Gastroesophageal sphincter (tissue), 4 donors: ENCODE results near the gene SLC26A4. TPM values are rescaled to one million over a fixed set of nuclear protein-coding genes. Genes with fewer than 3 reads are reported as not detected.

Experiments used
- ATAC-seq: fragments of 150-250 bp; one replicate; pipeline ENCODE4 v1.9.1; 2016; ENCODE audit warnings: mild to moderate bottlenecking, moderate library complexity
- H3K27ac ChIP-seq, 4 donors: fragments of 200-600 bp; sonication (generic) in 3 of 4; 1 replicate in 3 of 4; 2 replicates in 1 of 4; pipeline ENCODE4 v1.5.1; 2016 to 2019
- H3K27me3 ChIP-seq: fragments of 200-600 bp; sonication (generic); one replicate; pipeline ENCODE4 v1.5.1; 2019
- H3K36me3 ChIP-seq, 2 donors: fragments of 200-600 bp; sonication (generic); one replicate each; pipeline ENCODE4 v1.5.1; 2019; ENCODE audit warnings: control low read depth in 1 of 2
- H3K4me1 ChIP-seq, 3 donors: fragments of 200-600 bp; sonication (generic); 1 replicate in 2 of 3; 2 replicates in 1 of 3; pipeline ENCODE4 v1.5.1; 2016 to 2019; ENCODE audit warnings: control low read depth in 2 of 3
- H3K4me3 ChIP-seq, 2 donors: fragments of 200-600 bp; sonication (generic); one replicate each; pipeline ENCODE4 v1.5.1; 2019; ENCODE audit warnings: mild to moderate bottlenecking in 1 of 2, moderate library complexity in 1 of 2
- H3K9me3 ChIP-seq, 3 donors: fragments of 200-600 bp; sonication (generic); one replicate each; pipeline ENCODE4 v1.5.1; 2017 to 2019; ENCODE audit warnings: control low read depth in 2 of 3
- CTCF ChIP-seq, 4 experiments: fragments of 200-600 bp in 2 of 4; fragments of 450-650 bp in 2 of 4; sonication (generic) in 1 of 4; IDR thresholded peaks; one replicate each; pipeline ENCODE4 v1.5.1; 2017 to 2019; ENCODE audit warnings: antibody characterized with exemption in 4 of 4, mild to moderate bottlenecking in 2 of 4, moderate library complexity in 2 of 4
- EP300 ChIP-seq: sonication (generic); formaldehyde crosslinking; IDR thresholded peaks from one replicate; pipeline ENCODE4 v1.6.1; 2017; ENCODE audit warnings: antibody characterized with exemption, mild to moderate bottlenecking
- POLR2A ChIP-seq, 2 donors: fragments of 450-650 bp; IDR thresholded peaks; one replicate each; pipeline ENCODE4 v1.6.1; 2017; ENCODE audit warnings: antibody characterized with exemption in 2 of 2, mild to moderate bottlenecking in 2 of 2, moderate library complexity in 1 of 2
- POLR2AphosphoS5 ChIP-seq: sonication (generic); formaldehyde crosslinking; IDR thresholded peaks from one replicate; pipeline ENCODE4 v1.6.1; 2017; ENCODE audit warnings: antibody characterized with exemption
- WGBS, 2 donors: methylation state at CpG; one replicate each; pipeline ENCODE4 v1.1.5; 2018; ENCODE audit warnings: low coverage in 1 of 2; 5-methylcytosine and 5-hydroxymethylcytosine counted together
- total RNA-seq, 4 donors: library from RNA; depleted of rRNA; stranded (reverse); fragments of >200 nt; gene quantifications; one replicate each; pipeline ENCODE4 v1.1.0, GENCODE V29; 2016

Gene SLC26A4
- total RNA-seq, 4 donors from 2014 or later = 0.42 to 6.1 (median 1.4) TPM

DNA sequence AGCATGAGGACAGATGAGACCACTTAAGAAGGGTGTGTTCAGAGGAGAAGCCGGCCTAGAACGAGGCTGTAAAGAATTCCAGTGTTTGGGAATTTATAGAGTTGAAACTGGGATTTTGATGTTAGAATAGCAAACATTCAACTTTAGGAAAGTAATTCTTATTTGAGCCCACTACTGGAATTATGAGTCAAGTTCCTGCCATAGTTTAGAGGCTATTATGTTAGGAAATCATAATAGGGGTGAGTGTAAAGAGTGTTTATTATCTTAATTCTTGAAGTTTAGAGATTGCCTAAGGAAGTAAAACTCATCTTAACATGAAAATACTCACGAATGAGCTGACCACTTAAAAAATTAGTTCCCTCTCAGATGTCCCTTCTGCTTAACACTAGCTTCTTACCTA is 85.4 kb downstream of the SLC26A4 start:
- Histone ChIP-seq H3K4me3 (peak overlapping the region; percentile 79 to 85), H3K36me3 (peaks cover 0 to 23% of the 10 kb centered on the region in 2 donors), H3K9me3 (no peaks in the 10 kb centered on the region), H3K27ac (peak overlapping the region in 3 of 4 donors; percentile 10 to 94 (median 90)), H3K27me3 (no peaks in the 10 kb centered on the region), H3K4me1 (peaks cover 2 to 59% (median 8%) of the 10 kb centered on the region in 3 donors)
- TF ChIP-seq EP300 (no peak), POLR2AphosphoS5 (no peak), POLR2A (IDR thresholded peaks at IDR 0.05) (no peak), CTCF (IDR thresholded peaks at IDR 0.05) (no peak)
- no peak for ATAC-seq
- WGBS, 2 donors = 59 to 62% methylated on average over 3 of the region's 3 CpGs

- Histone ChIP-seq H3K9me3 (no peaks in the 10 kb centered on the region), H3K27me3 (no peaks in the 10 kb centered on the region), H3K4me3 (no peak overlapping the region), H3K36me3 (peaks cover 0 to 72% of the 10 kb centered on the region in 2 donors), H3K27ac (no peak overlapping the region), H3K4me1 (peaks cover 0 to 33% (median 0%) of the 10 kb centered on the region in 3 donors)
- no peak for ATAC-seq
- 78% methylated on average over 4 of the region's 7 CpGs; no CpG with 5 or more reads in 1 of the 2 donors for WGBS, 2 donors
- no peak for TF ChIP-seq EP300
- no peak for TF ChIP-seq POLR2AphosphoS5
- no peak for TF ChIP-seq POLR2A (IDR thresholded peaks at IDR 0.05)
- no peak for TF ChIP-seq CTCF (IDR thresholded peaks at IDR 0.05)
Observed at GRCh38 chr7:107751113-107751512, 90.5 kb downstream of the SLC26A4 start.

GRCh38 chr7:107754642-107755041 is 94.0 kb downstream of the SLC26A4 start:
- no peak for TF ChIP-seq EP300
- no peak for TF ChIP-seq POLR2AphosphoS5
- no peak for TF ChIP-seq POLR2A (IDR thresholded peaks at IDR 0.05)
- no peak for TF ChIP-seq CTCF (IDR thresholded peaks at IDR 0.05)
- Histone ChIP-seq H3K9me3 (no peaks in the 10 kb centered on the region), H3K27ac (peak overlapping the region in 3 of 4 donors; percentile 2 to 10 (median 3)), H3K4me3 (no peak overlapping the region), H3K27me3 (no peaks in the 10 kb centered on the region), H3K4me1 (no peaks in the 10 kb centered on the region), H3K36me3 (peaks cover 4 to 97% of the 10 kb centered on the region in 2 donors)
- 100% methylated on average over 1 to 2 of the region's 2 CpGs for WGBS, 2 donors
- no peak for ATAC-seq

GRCh38 chr7:107758667-107759066 is 98.0 kb downstream of the SLC26A4 start:
- H3K4me1 ChIP-seq = no peaks in the 10 kb centered on the region
- 100% methylated on average over 1 of the region's 1 CpG for WGBS, 2 donors
- TF ChIP-seq CTCF (IDR thresholded peaks at IDR 0.05) (no peak), POLR2AphosphoS5 (no peak), EP300 (no peak), POLR2A (IDR thresholded peaks at IDR 0.05) (no peak)
- H3K27me3 ChIP-seq = no peaks in the 10 kb centered on the region
- ATAC-seq = peak; percentile 19
- no peaks in the 10 kb centered on the region for H3K9me3 ChIP-seq
- H3K4me3 ChIP-seq = no peak overlapping the region
- no peak overlapping the region for H3K27ac ChIP-seq
- H3K36me3 ChIP-seq = peaks cover 4 to 72% of the 10 kb centered on the region in 2 donors

GRCh38 chr7:107767391-107767790 is 106.8 kb downstream of the SLC26A4 start:
- ATAC-seq = no peak
- 100% methylated on average over 2 of the region's 2 CpGs; no CpG with 5 or more reads in 1 of the 2 donors for WGBS, 2 donors
- H3K4me1 ChIP-seq = no peaks in the 10 kb centered on the region
- no peak overlapping the region for H3K27ac ChIP-seq
- H3K36me3 ChIP-seq = no peaks in the 10 kb centered on the region
- H3K9me3 ChIP-seq = no peaks in the 10 kb centered on the region
- no peaks in the 10 kb centered on the region for H3K27me3 ChIP-seq
- TF ChIP-seq CTCF (IDR thresholded peaks at IDR 0.05) = no peak
- no peak for TF ChIP-seq POLR2AphosphoS5
- TF ChIP-seq POLR2A (IDR thresholded peaks at IDR 0.05) = no peak
- TF ChIP-seq EP300 = no peak
- H3K4me3 ChIP-seq = no peak overlapping the region
